H9 (cell line): ENCODE results near the gene MACROH2A1. TPM values are rescaled to one million over a fixed set of nuclear protein-coding genes. Genes with fewer than 3 reads are reported as not detected.

Experiments
- DNase-seq: peaks from one replicate; pipeline ENCODE4 v3.0.0-alpha.2; 2017
- H2AFZ ChIP-seq: one replicate; pipeline ENCODE4 v1.6.1; 2013; ENCODE audit warnings: mild to moderate bottlenecking, low read length, control low read depth, moderate library complexity
- H2AK5ac ChIP-seq: 2 replicates; pipeline ENCODE4 v1.6.1; 2013; ENCODE audit warnings: low read length, control low read depth, mixed read lengths; ENCODE audit not compliant: insufficient read length
- H2BK120ac ChIP-seq: one replicate; pipeline ENCODE4 v1.6.1; 2013; ENCODE audit warnings: low read depth, mild to moderate bottlenecking, low read length, control low read depth, inconsistent platforms; ENCODE audit not compliant: poor library complexity, severe bottlenecking
- H2BK12ac ChIP-seq: 2 replicates; pipeline ENCODE4 v1.6.1; 2013; ENCODE audit warnings: low read length, control low read depth, mixed read lengths, low read depth; ENCODE audit not compliant: insufficient read length
- H2BK15ac ChIP-seq: 2 replicates; pipeline ENCODE4 v1.6.1; 2013; ENCODE audit warnings: low read depth, low read length, control low read depth
- H2BK20ac ChIP-seq: one replicate; pipeline ENCODE4 v1.6.1; 2013; ENCODE audit warnings: low read depth, mild to moderate bottlenecking, low read length, control low read depth, inconsistent platforms; ENCODE audit not compliant: poor library complexity, severe bottlenecking
- H2BK5ac ChIP-seq: 2 replicates; pipeline ENCODE4 v1.6.1; 2013; ENCODE audit warnings: low read length, control low read depth, mixed read lengths; ENCODE audit not compliant: insufficient read length
- H3K14ac ChIP-seq: 2 replicates; pipeline ENCODE4 v1.6.1; 2013; ENCODE audit warnings: low read length, control low read depth; ENCODE audit not compliant: insufficient read depth
- H3K18ac ChIP-seq: 2 replicates; pipeline ENCODE4 v1.6.1; 2013; ENCODE audit warnings: low read depth, mild to moderate bottlenecking, mixed read lengths, low read length, control low read depth; ENCODE audit not compliant: insufficient read length
- H3K23ac ChIP-seq: 2 replicates; pipeline ENCODE4 v1.6.1; 2013; ENCODE audit warnings: low read length, control low read depth, mixed read lengths, low read depth; ENCODE audit not compliant: insufficient read length
- H3K23me2 ChIP-seq: 2 replicates; pipeline ENCODE4 v1.6.1; 2013; ENCODE audit warnings: low read depth, mild to moderate bottlenecking, mixed read lengths, low read length, control low read depth; ENCODE audit not compliant: insufficient read length, poor library complexity, severe bottlenecking
- H3K27ac ChIP-seq: 2 replicates; pipeline ENCODE4 v1.5.1; 2013; ENCODE audit warnings: low read length, control low read depth, mixed read lengths, low read depth; ENCODE audit not compliant: insufficient read length
- H3K27me3 ChIP-seq: 2 replicates; pipeline ENCODE4 v1.6.1; 2013; ENCODE audit warnings: low read length, control low read depth, inconsistent platforms; ENCODE audit not compliant: insufficient read depth
- H3K4ac ChIP-seq: 2 replicates; pipeline ENCODE4 v1.6.1; 2013; ENCODE audit warnings: low read depth, mild to moderate bottlenecking, control low read depth, inconsistent platforms, low read length, moderate library complexity
- H3K4me1 ChIP-seq: 2 replicates; pipeline ENCODE4 v1.6.1; 2013; ENCODE audit warnings: low read length, control low read depth, inconsistent platforms; ENCODE audit not compliant: insufficient read depth
- H3K4me2 ChIP-seq: 2 replicates; pipeline ENCODE4 v1.6.1; 2013; ENCODE audit warnings: low read length, control low read depth, mixed read lengths; ENCODE audit not compliant: insufficient read length, insufficient read depth
- H3K56ac ChIP-seq: 2 replicates; pipeline ENCODE4 v1.6.1; 2013; ENCODE audit warnings: low read depth, mild to moderate bottlenecking, mixed read lengths, low read length, control low read depth; ENCODE audit not compliant: insufficient read length
- H3K79me1 ChIP-seq: 2 replicates; pipeline ENCODE4 v1.6.1; 2013; ENCODE audit warnings: low read depth, mild to moderate bottlenecking, moderate library complexity, low read length, control low read depth, inconsistent platforms; ENCODE audit not compliant: insufficient read depth, poor library complexity, severe bottlenecking
- H3K79me2 ChIP-seq: 2 replicates; pipeline ENCODE4 v1.6.1; 2013; ENCODE audit warnings: low read length, control low read depth, inconsistent platforms; ENCODE audit not compliant: insufficient read depth
- H3K9ac ChIP-seq: 2 replicates; pipeline ENCODE4 v1.6.1; 2013; ENCODE audit warnings: low read length, control low read depth, mixed read lengths; ENCODE audit not compliant: insufficient read length; ENCODE audit errors: extremely low read depth
- H3K9me3 ChIP-seq: one replicate; pipeline ENCODE4 v1.6.1; 2013; ENCODE audit warnings: low read depth, low read length, inconsistent platforms; ENCODE audit not compliant: control insufficient read depth
- H3T11ph ChIP-seq: one replicate; pipeline ENCODE4 v1.6.1; 2013; ENCODE audit warnings: mild to moderate bottlenecking, low read length, control low read depth, inconsistent platforms
- H4K20me1 ChIP-seq: one replicate; pipeline ENCODE4 v1.6.1; 2013; ENCODE audit not compliant: control insufficient read depth, insufficient read length, insufficient read depth
- H4K5ac ChIP-seq: 2 replicates; pipeline ENCODE4 v1.6.1; 2013; ENCODE audit warnings: low read depth, mild to moderate bottlenecking, mixed read lengths, low read length, control low read depth; ENCODE audit not compliant: insufficient read length
- H4K8ac ChIP-seq: replicated peaks from 2 replicates; pipeline ENCODE4 v1.6.1; 2013; ENCODE audit warnings: low read length, control low read depth, mixed read lengths, low read depth; ENCODE audit not compliant: insufficient read length
- H4K91ac ChIP-seq: 2 replicates; pipeline ENCODE4 v1.6.1; 2013; ENCODE audit warnings: low read depth, mild to moderate bottlenecking, moderate library complexity, mixed read lengths, low read length, control low read depth; ENCODE audit not compliant: insufficient read length
- H3K27ac Mint-ChIP-seq, 3 experiments: 2 replicates in 2 of 3; 3 replicates in 1 of 3; pipeline ENCODE4 v1.8.0; 2020 to 2021; ENCODE audit warnings: mixed read lengths in 3 of 3, mild to moderate bottlenecking in 1 of 3, moderate library complexity in 1 of 3
- H3K27me3 Mint-ChIP-seq: 2 replicates; pipeline ENCODE4 v1.8.0; 2021; ENCODE audit warnings: low read depth, mild to moderate bottlenecking, moderate library complexity, mixed read lengths
- H3K36me3 Mint-ChIP-seq, 3 experiments: 2 replicates in 2 of 3; 3 replicates in 1 of 3; pipeline ENCODE4 v1.8.0; 2020 to 2021; ENCODE audit warnings: low read depth in 3 of 3, mixed read lengths in 3 of 3; ENCODE audit not compliant: insufficient read depth in 1 of 3
- H3K4me1 Mint-ChIP-seq, 2 experiments: 2 replicates each; pipeline ENCODE4 v1.8.0; 2020; ENCODE audit warnings: mixed read lengths in 2 of 2
- H3K4me3 Mint-ChIP-seq, 2 experiments: 2 replicates in 1 of 2; 3 replicates in 1 of 2; pipeline ENCODE4 v1.8.0; 2020 to 2021; ENCODE audit warnings: mild to moderate bottlenecking in 2 of 2, mixed read lengths in 2 of 2, moderate library complexity in 1 of 2
- H3K9me3 Mint-ChIP-seq, 2 experiments: 2 replicates in 1 of 2; 3 replicates in 1 of 2; pipeline ENCODE4 v1.8.0; 2020; ENCODE audit warnings: mild to moderate bottlenecking in 2 of 2, mixed read lengths in 2 of 2, moderate library complexity in 1 of 2
- WGBS: extraction: QIAGEN DNeasy Blood & Tissue Kit; methylation state at CpG from one replicate; pipeline ENCODE4 v1.1.7; 2013; ENCODE audit warnings: missing lambda C conversion rate, low lambda C conversion rate, mixed read lengths; ENCODE audit not compliant: insufficient read length; ENCODE audit errors: extremely low coverage; 5-methylcytosine and 5-hydroxymethylcytosine counted together
- total RNA-seq: library from RNA; stranded (reverse); gene quantifications from 2 replicates; pipeline ENCODE4 v1.2.1, GENCODE V29; 2021
- TF ChIP-seq, protein P1 (sequence below): fragments of 200-600 bp; sonication (generic); conservative IDR thresholded peaks from 3 replicates; pipeline ENCODE4 v1.8.0; 2021; ENCODE audit warnings: antibody characterized with exemption, mild to moderate bottlenecking

MACROH2A1 gene
- total RNA-seq, 1 experiment from 2014 or later: 111 TPM

DNA sequence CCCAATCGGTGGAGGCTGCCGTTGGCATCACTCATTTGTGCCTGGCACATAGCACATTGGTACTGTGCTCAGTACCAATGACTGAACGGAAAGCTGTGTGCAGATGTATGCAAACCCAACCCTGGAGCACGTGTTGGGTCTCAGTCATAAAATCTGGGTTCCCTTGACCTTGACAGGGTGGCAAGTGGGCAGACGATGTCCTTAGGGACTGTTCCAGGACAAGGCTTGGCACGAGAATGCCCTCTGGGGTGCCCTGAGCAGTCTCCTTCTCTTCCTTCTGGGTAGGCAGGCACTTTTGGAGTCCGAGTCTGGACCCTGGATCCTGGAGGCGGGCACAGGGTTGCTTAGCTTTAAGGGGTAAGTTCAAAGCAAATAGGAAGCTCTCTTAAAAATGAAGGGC, 75.8 kb downstream of the MACROH2A1 start:
- Histone ChIP-seq H3K18ac (no peak overlapping the region), H4K20me1 (no peaks in the 10 kb centered on the region), H2BK12ac (no peak overlapping the region), H3K56ac (no peak overlapping the region), H3K27ac (no peak overlapping the region), H2BK120ac (no peak overlapping the region), H2BK15ac (no peak overlapping the region), H3T11ph (no peak overlapping the region), H2BK5ac (no peak overlapping the region), H4K8ac (no peak overlapping the region), H3K4ac (no peak overlapping the region), H2BK20ac (no peak overlapping the region), H4K91ac (no peak overlapping the region), H3K14ac (no peak overlapping the region), H3K9me3 (no peaks in the 10 kb centered on the region), H3K4me2 (no peak overlapping the region), H3K4me1 (no peaks in the 10 kb centered on the region), H2AK5ac (no peak overlapping the region), H3K23ac (no peak overlapping the region), H3K27me3 (no peaks in the 10 kb centered on the region), H4K5ac (no peak overlapping the region), H3K79me2 (no peaks in the 10 kb centered on the region), H2AFZ (no peak overlapping the region), H3K9ac (no peak overlapping the region), H3K79me1 (no peaks in the 10 kb centered on the region), H3K23me2 (no peaks in the 10 kb centered on the region)
- Mint-ChIP-seq H3K27ac (no peak overlapping the region), H3K36me3 (no peaks in the 10 kb centered on the region), H3K9me3 (no peaks in the 10 kb centered on the region), H3K4me1 (0 out of 4 replicates have a peak, but pooled peaks cover 2% of the 10 kb centered on the region in 2 experiments), H3K27me3 (peaks cover 39% of the 10 kb centered on the region), H3K4me3 (no peak overlapping the region; a peak in 1 of 5 replicates)
- no CpG with 5 or more reads among the region's 8 CpGs for WGBS
- TF ChIP-seq, protein P1, sequence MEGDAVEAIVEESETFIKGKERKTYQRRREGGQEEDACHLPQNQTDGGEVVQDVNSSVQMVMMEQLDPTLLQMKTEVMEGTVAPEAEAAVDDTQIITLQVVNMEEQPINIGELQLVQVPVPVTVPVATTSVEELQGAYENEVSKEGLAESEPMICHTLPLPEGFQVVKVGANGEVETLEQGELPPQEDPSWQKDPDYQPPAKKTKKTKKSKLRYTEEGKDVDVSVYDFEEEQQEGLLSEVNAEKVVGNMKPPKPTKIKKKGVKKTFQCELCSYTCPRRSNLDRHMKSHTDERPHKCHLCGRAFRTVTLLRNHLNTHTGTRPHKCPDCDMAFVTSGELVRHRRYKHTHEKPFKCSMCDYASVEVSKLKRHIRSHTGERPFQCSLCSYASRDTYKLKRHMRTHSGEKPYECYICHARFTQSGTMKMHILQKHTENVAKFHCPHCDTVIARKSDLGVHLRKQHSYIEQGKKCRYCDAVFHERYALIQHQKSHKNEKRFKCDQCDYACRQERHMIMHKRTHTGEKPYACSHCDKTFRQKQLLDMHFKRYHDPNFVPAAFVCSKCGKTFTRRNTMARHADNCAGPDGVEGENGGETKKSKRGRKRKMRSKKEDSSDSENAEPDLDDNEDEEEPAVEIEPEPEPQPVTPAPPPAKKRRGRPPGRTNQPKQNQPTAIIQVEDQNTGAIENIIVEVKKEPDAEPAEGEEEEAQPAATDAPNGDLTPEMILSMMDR: no peak
- DNase-seq: peak; percentile 10
